ENCODE results near the gene LSM4.
"Not testable (repeated sequence)": the region's sequence is repeated elsewhere in the genome, so short reads cannot be mapped to it uniquely, and the experiment has no call there.

LSM4 gene

GRCh38 chr19:18322759-18323460 lies at the start of gene LSM4:
Gene LSM4, minus strand, starts transcription at chr19:18323076. Its CDS starts 56 bp downstream, at chr19:18323020.
- DNase-seq (ENCODE audit: low read depth), result peak; percentile 99

GRCh38 chr19:18368504-18369222 lies 45.8 kb upstream of the LSM4 start:
- no peak for DNase-seq (ENCODE audit: low read depth)

- no peak for DNase-seq (ENCODE audit: low read depth)
These were observed 43.2 kb upstream of the LSM4 start for GRCh38 chr19:18366021-18366435.

- no peak for DNase-seq (ENCODE audit: low read depth)
These were observed 42.1 kb upstream of the LSM4 start for GRCh38 chr19:18364826-18365528.

GRCh38 chr19:18364277-18364825 lies 41.5 kb upstream of the LSM4 start:
- DNase-seq (ENCODE audit: low read depth), result not testable (repeated sequence)

GRCh38 chr19:18363787-18364186 lies 40.9 kb upstream of the LSM4 start:
- DNase-seq (ENCODE audit: low read depth), result no peak

GRCh38 chr19:18362934-18363542 lies 40.2 kb upstream of the LSM4 start:
- DNase-seq (ENCODE audit: low read depth), result no peak

GRCh38 chr19:18361646-18362045 lies 38.8 kb upstream of the LSM4 start:
- no peak for DNase-seq (ENCODE audit: low read depth)

- DNase-seq (ENCODE audit: low read depth), result no peak
These were observed 34.2 kb upstream of the LSM4 start for GRCh38 chr19:18357041-18357440.

GRCh38 chr19:18354743-18355142 lies 31.9 kb upstream of the LSM4 start:
- DNase-seq (ENCODE audit: low read depth), result not testable (repeated sequence)

GRCh38 chr19:18353378-18354005 lies 30.6 kb upstream of the LSM4 start:
- no peak for DNase-seq (ENCODE audit: low read depth)

GRCh38 chr19:18351544-18351943 lies 28.7 kb upstream of the LSM4 start:
- DNase-seq (ENCODE audit: low read depth), result no peak

GRCh38 chr19:18350490-18350889 lies 27.6 kb upstream of the LSM4 start:
- no peak for DNase-seq (ENCODE audit: low read depth)

- DNase-seq (ENCODE audit: low read depth), result no peak
These were observed 26.8 kb upstream of the LSM4 start for GRCh38 chr19:18349524-18350128.

- not testable (repeated sequence) for DNase-seq (ENCODE audit: low read depth)
These were observed 26.0 kb upstream of the LSM4 start for GRCh38 chr19:18348818-18349339.

- DNase-seq (ENCODE audit: low read depth), result no peak
These were observed 25.3 kb upstream of the LSM4 start for GRCh38 chr19:18348171-18348570.

- DNase-seq (ENCODE audit: low read depth), result no peak
These were observed 23.2 kb upstream of the LSM4 start for GRCh38 chr19:18346091-18346490.

- no peak for DNase-seq (ENCODE audit: low read depth)
These were observed 22.4 kb upstream of the LSM4 start for GRCh38 chr19:18345296-18345695.

- no peak for DNase-seq (ENCODE audit: low read depth)
These were observed 21.7 kb upstream of the LSM4 start for GRCh38 chr19:18344582-18344950.

GRCh38 chr19:18342090-18342632 lies 19.3 kb upstream of the LSM4 start:
- DNase-seq (ENCODE audit: low read depth), result no peak

All from activated T-helper 1 cell treated with Interleukin-2 at 50 U/mL for 16 hours (primary cell).